ENCODE data around the gene RFNG. TPM values are rescaled to one million over a fixed set of nuclear protein-coding genes. Genes with fewer than 3 reads are reported as not detected.

Gene RFNG
- total RNA-seq, 4 donors from 2014 or later = 46.0 to 61.0 (median 50.8) TPM

GRCh38 chr17:82091264-82092066 is 39.9 kb upstream of the RFNG start:
- no peak overlapping the region for H3K27ac ChIP-seq
- peaks cover 98% of the 10 kb centered on the region for H3K36me3 ChIP-seq
- peaks cover 12% of the 10 kb centered on the region for H3K4me1 ChIP-seq
- no peaks in the 10 kb centered on the region for H3K9me3 ChIP-seq
- no peak for TF ChIP-seq EP300 (IDR thresholded peaks at IDR 0.05)
- no peak for TF ChIP-seq POLR2A (IDR thresholded peaks at IDR 0.05)
- TF ChIP-seq, protein P1, sequence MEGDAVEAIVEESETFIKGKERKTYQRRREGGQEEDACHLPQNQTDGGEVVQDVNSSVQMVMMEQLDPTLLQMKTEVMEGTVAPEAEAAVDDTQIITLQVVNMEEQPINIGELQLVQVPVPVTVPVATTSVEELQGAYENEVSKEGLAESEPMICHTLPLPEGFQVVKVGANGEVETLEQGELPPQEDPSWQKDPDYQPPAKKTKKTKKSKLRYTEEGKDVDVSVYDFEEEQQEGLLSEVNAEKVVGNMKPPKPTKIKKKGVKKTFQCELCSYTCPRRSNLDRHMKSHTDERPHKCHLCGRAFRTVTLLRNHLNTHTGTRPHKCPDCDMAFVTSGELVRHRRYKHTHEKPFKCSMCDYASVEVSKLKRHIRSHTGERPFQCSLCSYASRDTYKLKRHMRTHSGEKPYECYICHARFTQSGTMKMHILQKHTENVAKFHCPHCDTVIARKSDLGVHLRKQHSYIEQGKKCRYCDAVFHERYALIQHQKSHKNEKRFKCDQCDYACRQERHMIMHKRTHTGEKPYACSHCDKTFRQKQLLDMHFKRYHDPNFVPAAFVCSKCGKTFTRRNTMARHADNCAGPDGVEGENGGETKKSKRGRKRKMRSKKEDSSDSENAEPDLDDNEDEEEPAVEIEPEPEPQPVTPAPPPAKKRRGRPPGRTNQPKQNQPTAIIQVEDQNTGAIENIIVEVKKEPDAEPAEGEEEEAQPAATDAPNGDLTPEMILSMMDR (IDR thresholded peaks at IDR 0.05) = no peak
- no peak for TF ChIP-seq POLR2AphosphoS5 (IDR thresholded peaks at IDR 0.05)
- no peaks in the 10 kb centered on the region for H3K27me3 ChIP-seq
- 81% methylated on average over 9 of the region's 37 CpGs for WGBS
- H3K4me3 ChIP-seq = no peak overlapping the region
- no peak for DNase-seq (ENCODE audit: low spot score in 2 of 2)

- DNase-seq (ENCODE audit: low spot score in 2 of 2) = no peak
- TF ChIP-seq, protein P1 (IDR thresholded peaks at IDR 0.05) = no peak
- no peak for TF ChIP-seq EP300 (IDR thresholded peaks at IDR 0.05)
- no peak for TF ChIP-seq POLR2AphosphoS5 (IDR thresholded peaks at IDR 0.05)
- no peak for TF ChIP-seq POLR2A (IDR thresholded peaks at IDR 0.05)
- Histone ChIP-seq H3K27ac (no peak overlapping the region), H3K4me3 (no peak overlapping the region), H3K36me3 (peaks cover 98% of the 10 kb centered on the region), H3K9me3 (no peaks in the 10 kb centered on the region), H3K4me1 (peaks cover 5% of the 10 kb centered on the region), H3K27me3 (no peaks in the 10 kb centered on the region)
- WGBS = 96% methylated on average over 23 of the region's 29 CpGs
These were observed 39.1 kb upstream of the RFNG start for GRCh38 chr17:82090549-82091263.

DNA sequence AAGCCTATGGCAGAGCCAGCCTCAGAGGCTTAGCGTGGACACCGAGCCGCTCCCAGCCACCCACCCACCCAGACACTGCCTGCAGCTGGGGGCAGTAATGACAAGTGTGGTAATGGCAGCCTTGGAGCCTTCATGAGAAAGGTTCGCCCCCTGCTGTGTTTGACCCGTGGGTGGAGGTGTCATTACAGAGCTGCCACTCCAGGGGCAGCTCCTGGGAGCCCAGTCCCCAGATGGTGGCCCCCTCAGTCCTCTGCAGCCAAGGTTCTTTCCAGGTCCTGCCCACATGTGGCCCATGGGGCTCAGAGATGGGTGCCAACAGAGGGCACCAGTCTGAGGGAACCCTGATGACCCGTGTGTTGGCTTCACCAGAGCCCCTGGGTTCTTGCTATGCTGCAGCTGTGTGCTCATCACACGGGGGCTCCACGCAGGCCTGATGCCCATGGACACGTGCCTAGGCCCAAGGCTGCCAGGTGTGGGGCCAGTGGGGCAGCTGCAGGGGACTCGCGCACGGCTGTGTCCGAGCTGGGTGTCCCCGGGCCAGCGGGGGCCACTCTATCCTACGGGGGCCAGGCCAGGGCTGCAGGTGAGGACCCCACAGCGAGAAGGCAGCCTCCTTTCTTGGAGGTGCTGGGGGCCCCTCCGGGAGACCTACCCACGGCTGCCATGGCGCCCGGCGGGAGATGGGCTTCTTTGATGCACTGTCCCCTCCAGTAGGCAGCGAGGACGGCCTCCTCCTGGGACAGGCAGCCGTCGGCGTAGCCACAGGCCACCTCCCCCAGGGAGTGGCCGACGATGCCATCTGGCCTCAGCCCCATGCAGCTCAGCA is 38.3 kb upstream of the RFNG start:
- Histone ChIP-seq H3K27me3 (no peaks in the 10 kb centered on the region), H3K4me3 (no peak overlapping the region), H3K27ac (no peak overlapping the region), H3K9me3 (no peaks in the 10 kb centered on the region), H3K36me3 (peaks cover 98% of the 10 kb centered on the region), H3K4me1 (no peaks in the 10 kb centered on the region)
- 76% methylated on average over 2 of the region's 29 CpGs for WGBS
- TF ChIP-seq POLR2AphosphoS5 (IDR thresholded peaks at IDR 0.05) = no peak
- TF ChIP-seq, protein P1 (IDR thresholded peaks at IDR 0.05) = no peak
- no peak for DNase-seq (ENCODE audit: low spot score in 2 of 2)

DNA sequence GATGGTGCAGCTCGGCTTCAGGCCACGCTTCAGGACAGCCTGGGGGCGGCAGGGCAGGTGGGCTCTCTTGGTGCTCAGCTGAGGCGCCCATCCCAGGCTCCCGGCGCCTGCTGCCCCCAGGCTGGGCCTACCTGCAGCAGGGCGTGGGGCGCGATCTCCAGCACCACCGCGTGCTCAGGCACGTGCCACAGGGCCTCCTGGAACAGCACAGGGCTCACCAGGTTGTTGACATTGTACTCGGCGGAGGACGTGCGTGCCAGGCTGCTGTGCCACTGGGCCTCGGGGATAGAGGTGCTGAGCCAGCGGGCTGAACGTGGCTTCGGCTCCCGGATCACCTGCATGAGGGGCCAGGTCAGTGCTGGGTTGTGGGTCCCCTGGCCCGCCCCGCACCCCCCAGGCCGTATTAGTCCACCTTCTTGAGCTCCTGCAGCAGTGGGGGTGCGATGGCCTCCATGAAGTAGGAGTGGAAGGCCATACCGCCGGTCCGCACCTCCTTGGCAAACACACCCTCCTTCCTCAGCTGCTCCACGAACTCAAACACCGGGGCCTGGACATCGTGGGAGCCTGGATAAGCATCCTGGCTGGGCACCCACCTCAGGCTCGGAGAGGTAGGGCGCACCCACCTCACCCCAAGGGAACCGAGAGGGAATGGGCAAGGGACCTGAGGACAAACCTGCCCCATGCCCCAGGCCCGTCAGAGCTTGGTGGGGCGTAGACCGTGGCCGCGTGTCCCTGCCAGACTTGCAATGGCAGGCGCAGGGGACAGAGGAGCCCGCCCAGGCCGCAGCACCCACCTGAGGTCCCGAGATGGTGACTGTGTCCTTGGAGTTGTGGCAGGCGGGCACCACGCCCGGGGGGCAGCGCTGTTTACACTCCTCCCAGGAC is 37.5 kb upstream of the RFNG start:
- no peak for TF ChIP-seq POLR2AphosphoS5 (IDR thresholded peaks at IDR 0.05)
- TF ChIP-seq, protein P1 (IDR thresholded peaks at IDR 0.05) = no peak
- TF ChIP-seq POLR2A (IDR thresholded peaks at IDR 0.05) = no peak
- Histone ChIP-seq H3K4me3 (no peak overlapping the region), H3K4me1 (no peaks in the 10 kb centered on the region), H3K27me3 (no peaks in the 10 kb centered on the region), H3K9me3 (no peaks in the 10 kb centered on the region), H3K36me3 (peaks cover 100% of the 10 kb centered on the region), H3K27ac (no peak overlapping the region)
- 94% methylated on average over 20 of the region's 47 CpGs for WGBS
- DNase-seq (ENCODE audit: low spot score in 2 of 2) = no peak

Measured in suprapubic skin (tissue), 4 donors.